ENCODE measurements around the gene KCNJ9.
A peak's percentile ranks its signal among the peaks of the same experiment; 100 is the strongest.

The KCNJ9 gene

DNA sequence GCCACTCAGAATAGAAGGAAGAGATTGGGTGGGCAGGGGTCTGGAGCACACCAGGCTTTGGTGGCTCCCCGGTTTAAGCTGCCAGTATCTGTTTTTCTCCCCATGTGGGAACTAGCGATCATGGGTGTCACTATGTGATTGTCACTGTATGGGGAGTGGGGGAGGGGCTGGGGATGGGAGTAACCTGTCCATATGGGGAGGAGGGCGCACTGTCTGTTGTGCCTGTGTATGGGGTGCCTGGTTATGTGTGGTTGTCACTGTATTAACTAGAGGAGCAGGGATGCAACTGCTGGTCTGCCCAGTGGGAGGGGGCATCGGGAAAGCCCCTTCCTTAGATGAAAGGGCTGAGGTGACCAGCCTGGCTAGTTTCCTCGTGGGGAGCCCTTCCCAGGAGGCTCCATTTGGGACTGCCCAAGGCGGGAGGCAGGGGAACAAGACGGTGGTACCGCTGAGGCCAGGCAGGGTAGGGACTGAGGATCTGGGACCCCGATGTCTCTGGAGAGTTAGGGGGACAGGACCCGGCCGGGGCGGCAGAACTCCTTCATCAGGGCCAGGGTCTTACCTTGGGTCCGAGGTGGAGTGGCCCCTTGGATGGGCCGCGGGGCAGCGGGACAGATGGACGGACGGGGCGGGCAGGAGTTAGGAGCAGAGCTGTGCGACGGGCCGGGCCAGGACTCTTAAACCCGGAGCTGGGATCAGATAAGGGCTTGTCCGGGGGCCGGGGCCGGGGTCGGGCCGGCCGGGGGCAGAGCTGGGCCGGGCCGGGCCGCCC, 11.7 kb upstream of the KCNJ9 start, which contains the start of gene KCNJ10:
Gene KCNJ10 (minus strand): TSS at position 701 of the 772 bp plus-strand sequence. CDS start 27,628 bp downstream, outside the sequence.
- H3K27ac ChIP-seq: no peak within 1 kb of the TSS
- peak within 1 kb of the TSS; percentile 77 for H3K4me3 ChIP-seq (ENCODE audit: low read depth, low read length)
- peak; percentile 42 for DNase-seq
- TF ChIP-seq CTCF (IDR thresholded peaks at IDR 0.05; ENCODE audit: low read depth, low read length): no peak
- peaks cover 19% of the 10 kb centered on the region for H3K27me3 ChIP-seq (ENCODE audit: insufficient read depth, low read depth, severe bottlenecking)
- peaks cover 4% of the 10 kb centered on the region for H3K9me3 ChIP-seq (ENCODE audit: severe bottlenecking)
- no peaks in the 10 kb centered on the region for H3K36me3 ChIP-seq

GRCh38 chr1:160070243-160071163, 10.8 kb upstream of the KCNJ9 start:
- H3K27me3 ChIP-seq (ENCODE audit: insufficient read depth, low read depth, severe bottlenecking): peaks cover 23% of the 10 kb centered on the region
- H3K9me3 ChIP-seq (ENCODE audit: severe bottlenecking): peaks cover 4% of the 10 kb centered on the region
- TF ChIP-seq CTCF (IDR thresholded peaks at IDR 0.05; ENCODE audit: low read depth, low read length): no peak
- no peak overlapping the region for H3K27ac ChIP-seq
- DNase-seq: peak; percentile 96
- H3K4me3 ChIP-seq (ENCODE audit: low read depth, low read length): peak overlapping the region; percentile 77
- no peaks in the 10 kb centered on the region for H3K36me3 ChIP-seq

GRCh38 chr1:160071289-160071688, 10.0 kb upstream of the KCNJ9 start:
- Histone ChIP-seq H3K27ac (no peak overlapping the region), H3K4me3 (ENCODE audit: low read depth, low read length) (no peak overlapping the region), H3K27me3 (ENCODE audit: insufficient read depth, low read depth, severe bottlenecking) (peaks cover 26% of the 10 kb centered on the region), H3K9me3 (ENCODE audit: severe bottlenecking) (peaks cover 4% of the 10 kb centered on the region), H3K36me3 (no peaks in the 10 kb centered on the region)
- no peak for DNase-seq
- TF ChIP-seq CTCF (IDR thresholded peaks at IDR 0.05; ENCODE audit: low read depth, low read length): no peak

GRCh38 chr1:160074865-160075264, 6.5 kb upstream of the KCNJ9 start:
- H3K27ac ChIP-seq: no peak overlapping the region

DNA sequence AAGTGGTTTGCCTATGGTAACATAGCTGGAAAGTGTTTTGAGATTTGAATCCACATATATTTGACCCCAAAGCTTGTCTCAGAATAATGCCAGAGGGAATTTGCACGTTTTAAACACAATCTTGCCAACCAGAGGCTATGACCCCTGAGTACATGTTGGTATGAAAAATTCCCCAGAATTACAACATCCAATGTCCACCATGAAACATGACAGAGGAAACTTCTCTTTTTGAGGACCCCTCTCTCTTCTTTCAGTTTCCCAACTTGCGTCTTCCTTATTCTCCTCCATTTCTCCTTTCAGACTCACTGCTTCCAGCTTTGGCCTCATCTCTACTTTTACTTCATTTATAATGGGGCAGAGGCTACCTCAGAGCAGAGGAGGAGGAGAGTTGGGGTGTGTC, 5.5 kb upstream of the KCNJ9 start:
- peaks cover 44% of the 10 kb centered on the region for H3K27me3 ChIP-seq (ENCODE audit: insufficient read depth, low read depth, severe bottlenecking)
- TF ChIP-seq CTCF (IDR thresholded peaks at IDR 0.05; ENCODE audit: low read depth, low read length): no peak
- H3K4me3 ChIP-seq (ENCODE audit: low read depth, low read length): no peak overlapping the region
- DNase-seq: no peak
- H3K36me3 ChIP-seq: no peaks in the 10 kb centered on the region
- peaks cover 4% of the 10 kb centered on the region for H3K9me3 ChIP-seq (ENCODE audit: severe bottlenecking)
- H3K27ac ChIP-seq: no peak overlapping the region

More at GRCh38 chr1:160074865-160075264, 6.5 kb upstream of the KCNJ9 start:
- Histone ChIP-seq H3K27me3 (ENCODE audit: insufficient read depth, low read depth, severe bottlenecking) (peaks cover 36% of the 10 kb centered on the region), H3K4me3 (ENCODE audit: low read depth, low read length) (no peak overlapping the region), H3K36me3 (no peaks in the 10 kb centered on the region), H3K9me3 (ENCODE audit: severe bottlenecking) (peaks cover 4% of the 10 kb centered on the region)
- TF ChIP-seq CTCF (IDR thresholded peaks at IDR 0.05; ENCODE audit: low read depth, low read length): no peak
- DNase-seq: no peak

Measured in WERI-Rb-1 (cell line).